Globus pallidus (tissue), 1 donor: ENCODE measurements around the gene TRAF2.

Source experiments
- DNase-seq: peaks from one replicate; pipeline ENCODE4 v3.0.0-alpha.2; 2015; ENCODE audit warnings: low spot score

The TRAF2 gene

DNA sequence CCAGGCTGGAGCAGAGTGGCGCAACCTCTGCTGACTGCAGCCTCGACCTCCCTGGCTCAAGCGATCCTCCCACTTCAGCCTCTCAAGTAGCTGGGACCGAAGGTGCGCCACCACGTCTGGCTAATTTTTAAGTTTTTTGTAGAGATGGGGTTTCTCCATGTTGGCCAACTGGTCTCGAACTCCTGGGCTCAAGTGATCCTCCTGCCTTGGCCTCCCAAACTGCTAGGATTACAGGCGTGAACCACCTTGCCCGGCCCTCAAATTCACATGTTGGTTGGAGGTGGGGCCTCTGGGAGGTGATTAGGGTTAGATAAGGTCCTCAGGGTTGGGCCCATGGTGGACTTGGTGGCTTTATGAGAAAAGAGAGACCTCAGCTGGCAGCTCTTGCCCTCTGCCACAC is 75.8 kb downstream of the TRAF2 start:
- no peak for DNase-seq

- DNase-seq = no peak
Observed at GRCh38 chr9:136962701-136963248, 76.5 kb downstream of the TRAF2 start.

DNA sequence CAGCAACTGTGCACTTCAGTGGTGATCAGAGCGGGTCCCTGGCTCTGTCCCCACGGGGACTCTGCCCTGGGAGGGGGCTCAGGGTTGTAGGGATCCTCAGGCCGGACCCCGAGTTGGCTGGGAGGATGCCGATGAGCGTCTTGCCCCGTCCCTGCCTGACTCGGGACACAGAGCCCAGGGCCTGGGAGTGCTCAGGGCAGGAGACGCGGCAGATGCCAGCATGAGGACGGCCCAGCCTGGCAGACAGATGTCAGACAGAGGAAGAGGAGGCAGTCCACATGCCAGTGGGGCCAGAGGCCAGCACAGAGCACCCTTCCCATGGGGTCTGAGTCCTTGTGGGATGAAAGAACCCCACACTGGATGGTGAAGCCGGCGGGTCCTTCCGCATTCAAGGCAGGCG is 77.0 kb downstream of the TRAF2 start:
- peak; percentile 68 for DNase-seq

- DNase-seq = no peak
Observed at GRCh38 chr9:136963751-136964150, 77.4 kb downstream of the TRAF2 start.

DNA sequence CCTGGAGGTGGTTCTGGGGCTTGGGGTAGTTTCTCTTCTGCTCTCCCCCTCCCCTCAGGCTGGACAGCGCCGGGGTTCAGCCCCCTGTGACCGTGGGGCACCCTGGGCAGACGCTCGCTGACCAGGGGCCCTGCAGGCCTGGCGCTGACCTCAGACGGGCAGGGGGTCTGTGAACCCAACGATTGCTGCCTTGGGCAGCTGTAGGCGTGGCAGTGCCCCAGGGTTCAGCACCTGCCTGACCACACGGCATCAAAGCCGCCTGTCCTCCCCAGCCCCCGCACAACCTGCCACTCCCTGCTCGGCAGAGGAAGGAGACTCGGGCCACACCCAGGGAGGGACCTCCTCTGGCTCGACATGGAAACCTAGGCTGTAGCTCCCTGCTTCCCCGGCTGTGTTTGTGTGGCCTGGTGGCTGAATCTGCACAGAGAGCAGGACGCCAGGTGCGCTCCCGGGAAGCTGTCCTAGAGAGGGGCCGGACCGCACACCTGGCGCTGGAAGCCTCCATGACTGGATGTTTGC is 77.9 kb downstream of the TRAF2 start:
- no peak for DNase-seq

DNA sequence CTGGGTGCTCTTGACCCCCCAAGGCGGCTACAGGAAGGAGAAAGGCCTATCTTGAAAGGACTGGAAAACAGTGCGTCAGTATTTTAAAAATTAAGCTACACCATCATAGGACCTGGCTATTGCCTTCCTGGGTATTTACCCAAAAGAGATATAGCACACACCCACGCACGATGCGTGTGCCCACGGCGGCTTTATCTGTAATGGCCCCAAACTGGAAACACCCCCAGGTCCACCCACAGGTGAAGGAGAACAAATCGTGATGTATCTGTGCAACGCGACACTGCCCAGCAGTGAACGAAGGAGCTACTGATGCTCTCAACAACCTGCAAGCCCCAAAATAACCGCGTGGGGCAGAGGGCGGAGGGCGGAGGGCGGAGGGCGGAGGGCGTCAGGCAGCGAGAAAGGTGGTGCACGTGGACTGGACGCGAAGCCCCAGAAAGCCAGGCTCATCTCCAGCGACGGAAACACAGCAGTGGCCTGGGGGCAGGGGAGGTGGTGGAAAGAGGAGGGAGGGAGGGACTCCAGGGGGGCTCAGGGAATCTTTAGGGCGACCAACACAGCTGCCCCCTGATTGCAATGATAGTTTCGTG is 78.6 kb downstream of the TRAF2 start:
- DNase-seq = no peak

DNA sequence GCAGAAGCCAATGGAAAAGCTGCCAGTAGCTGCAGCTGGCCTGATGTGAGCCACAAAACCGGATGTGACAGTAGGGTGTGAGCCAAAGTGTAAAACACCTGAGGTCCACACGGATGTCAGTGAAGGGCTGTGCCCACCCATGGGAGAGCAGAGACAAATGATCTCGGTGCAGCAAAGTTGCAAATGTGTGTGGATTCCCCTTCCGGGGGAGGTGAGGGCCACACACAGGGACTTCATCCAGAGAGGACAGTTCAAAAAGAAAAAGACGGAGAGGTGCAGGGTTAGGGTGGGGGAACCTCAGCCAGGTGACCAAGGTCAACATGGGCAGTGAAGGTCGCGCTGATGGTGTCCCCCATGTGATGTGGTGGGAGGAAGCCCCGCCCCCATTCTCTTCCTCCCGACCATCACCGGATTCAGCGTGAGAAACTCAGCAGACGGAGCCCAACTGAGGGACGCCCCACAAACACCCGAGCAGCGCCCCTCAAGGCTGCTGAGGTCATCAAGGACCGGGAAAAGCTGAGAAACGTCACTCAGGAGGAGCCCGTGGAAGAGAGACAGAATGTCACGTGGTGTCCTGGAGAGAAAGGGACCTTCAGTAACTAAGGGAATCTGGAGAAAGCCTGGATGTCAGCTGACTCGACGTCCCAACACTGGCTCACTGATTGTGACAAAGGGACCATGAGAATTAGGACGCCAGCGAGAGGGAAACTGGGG is 79.6 kb downstream of the TRAF2 start:
- DNase-seq = peak; percentile 85

DNA sequence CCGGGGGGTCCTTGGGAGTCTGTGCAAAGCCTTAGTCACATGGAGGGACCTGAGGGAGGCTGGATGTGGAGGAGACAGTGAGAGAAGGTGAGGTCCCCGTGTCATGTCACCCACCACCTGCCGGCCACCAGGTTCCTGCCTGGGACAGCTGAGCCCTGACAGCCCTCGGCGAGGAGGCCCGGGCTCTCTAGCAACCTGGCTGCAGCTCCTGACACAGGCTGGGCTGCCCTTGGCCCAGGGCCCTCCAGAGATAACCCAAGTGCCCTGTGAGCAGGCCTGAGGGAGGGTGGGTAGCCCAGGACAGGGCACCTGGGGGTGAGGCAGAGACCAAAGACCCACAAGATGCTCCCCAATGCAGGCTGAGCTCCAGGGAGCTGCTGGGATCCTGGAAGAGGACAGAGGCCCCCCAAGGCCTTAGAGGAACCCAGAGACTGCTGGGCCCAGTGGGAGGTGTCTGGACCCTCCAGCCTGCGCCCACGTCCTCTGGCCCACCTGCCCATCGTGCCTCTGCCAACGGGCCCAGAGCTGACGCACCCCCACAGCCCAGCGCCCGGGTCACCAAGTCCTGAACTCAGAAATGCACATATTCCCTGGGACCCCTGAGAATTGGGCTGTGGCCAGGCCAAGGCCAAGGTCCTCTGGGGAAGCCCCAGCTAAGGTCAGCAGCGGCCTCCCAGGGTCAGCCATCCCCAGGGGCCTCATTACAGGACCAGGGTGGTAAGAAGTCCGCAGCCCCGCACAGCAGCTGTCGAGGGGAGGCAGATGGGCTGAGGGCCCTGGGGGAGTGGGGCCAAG is 82.2 kb downstream of the TRAF2 start:
- DNase-seq = no peak

DNA sequence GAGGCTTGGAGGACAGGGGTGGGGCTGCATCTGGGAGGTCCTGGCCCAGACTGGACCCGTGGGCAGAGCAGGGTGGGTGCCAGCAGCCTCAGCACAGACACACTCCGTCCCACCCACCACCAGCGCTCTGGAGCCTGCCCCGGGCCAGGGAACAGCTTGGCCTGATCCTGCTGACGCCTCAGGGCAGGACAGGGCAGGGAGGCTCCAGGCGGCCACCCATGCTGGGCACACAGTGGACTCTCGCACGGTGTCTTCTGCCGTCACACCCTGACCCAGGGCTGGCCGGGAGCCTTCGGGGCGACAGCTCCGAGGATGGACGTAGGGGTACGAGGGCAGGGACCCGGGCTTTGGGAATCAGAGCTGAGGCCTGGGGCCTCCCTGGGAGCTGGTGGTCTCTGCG is 82.8 kb downstream of the TRAF2 start:
- DNase-seq = no peak

DNA sequence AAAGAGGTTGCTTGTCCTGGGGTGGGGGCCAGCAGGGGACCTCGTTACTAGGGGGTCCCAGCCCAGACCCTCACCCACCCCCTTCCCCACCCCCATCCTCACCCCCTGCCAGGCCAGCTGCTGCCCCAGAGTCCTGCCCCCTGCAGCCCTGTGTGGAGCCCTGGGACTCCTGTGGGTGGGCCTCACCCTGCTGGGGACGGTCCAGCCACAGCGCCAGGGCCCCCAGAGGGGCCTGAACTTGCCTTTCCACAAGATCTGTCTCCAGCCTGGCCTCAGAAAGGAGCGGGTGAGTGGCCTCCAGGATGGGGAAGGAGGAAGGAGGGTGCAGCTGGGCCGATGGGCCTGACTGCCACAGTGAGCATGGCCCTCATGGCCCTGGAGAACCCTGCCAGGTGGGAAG is 83.5 kb downstream of the TRAF2 start:
- DNase-seq = no peak

DNA sequence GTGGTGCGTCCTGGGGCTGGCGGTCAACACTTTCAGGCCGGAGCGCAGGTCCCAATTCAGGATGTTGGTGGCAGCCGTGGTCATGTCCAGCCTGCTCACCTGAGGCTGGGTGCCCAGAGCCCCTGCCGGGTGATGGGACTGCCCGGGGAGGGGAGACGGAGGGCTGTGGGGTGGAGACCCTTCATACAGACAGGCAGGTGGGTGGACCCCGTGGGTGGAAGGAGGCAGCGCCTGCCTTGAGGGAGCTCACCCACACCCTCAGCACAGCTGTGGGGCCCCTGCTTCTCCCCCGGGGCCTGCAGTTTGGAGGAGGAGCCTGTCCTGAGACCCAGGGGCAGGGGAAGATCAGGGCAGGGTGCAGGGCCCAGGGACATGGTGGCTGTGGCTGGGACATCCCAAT is 84.0 kb downstream of the TRAF2 start:
- DNase-seq = no peak

DNA sequence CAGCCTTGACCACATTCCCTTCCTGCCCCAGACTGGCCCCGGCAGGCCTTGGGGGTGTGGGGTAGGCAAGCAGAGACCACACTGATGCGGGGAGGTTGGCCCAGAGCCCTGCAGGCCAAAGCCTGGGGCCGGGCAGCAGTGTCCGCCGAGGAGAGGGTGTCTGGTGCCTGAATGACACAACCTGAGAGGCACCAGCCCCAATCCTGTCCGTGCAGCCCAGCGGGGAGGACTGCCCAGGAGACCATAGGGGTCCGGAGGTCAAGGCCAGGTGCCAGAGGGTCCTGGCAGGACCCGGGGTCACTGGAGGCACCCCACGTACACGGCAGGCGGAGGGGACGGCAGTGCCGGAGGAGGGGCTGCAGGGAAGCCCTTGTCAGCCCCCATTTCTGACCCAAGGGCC is 85.4 kb downstream of the TRAF2 start:
- DNase-seq = no peak

GRCh38 chr9:136972335-136972734 is 86.0 kb downstream of the TRAF2 start:
- no peak for DNase-seq

GRCh38 chr9:136972743-136973142 is 86.4 kb downstream of the TRAF2 start:
- DNase-seq = no peak

- no peak for DNase-seq
Observed at GRCh38 chr9:136973618-136974617, 87.6 kb downstream of the TRAF2 start.

- no peak for DNase-seq
Observed at GRCh38 chr9:136974817-136975535, 88.7 kb downstream of the TRAF2 start.

- peak; percentile 90 for DNase-seq
Observed at GRCh38 chr9:136975644-136976043, 89.3 kb downstream of the TRAF2 start.
